A204.1 (cell line): ENCODE measurements around the gene KCNG2.

ENCODE experiments used
- FAIRE-seq: peaks from 2 replicates; lab custom pipeline; 2012; peaks lifted over from hg19 to GRCh38; lab: Jason Lieb, UNC

The KCNG2 gene

DNA sequence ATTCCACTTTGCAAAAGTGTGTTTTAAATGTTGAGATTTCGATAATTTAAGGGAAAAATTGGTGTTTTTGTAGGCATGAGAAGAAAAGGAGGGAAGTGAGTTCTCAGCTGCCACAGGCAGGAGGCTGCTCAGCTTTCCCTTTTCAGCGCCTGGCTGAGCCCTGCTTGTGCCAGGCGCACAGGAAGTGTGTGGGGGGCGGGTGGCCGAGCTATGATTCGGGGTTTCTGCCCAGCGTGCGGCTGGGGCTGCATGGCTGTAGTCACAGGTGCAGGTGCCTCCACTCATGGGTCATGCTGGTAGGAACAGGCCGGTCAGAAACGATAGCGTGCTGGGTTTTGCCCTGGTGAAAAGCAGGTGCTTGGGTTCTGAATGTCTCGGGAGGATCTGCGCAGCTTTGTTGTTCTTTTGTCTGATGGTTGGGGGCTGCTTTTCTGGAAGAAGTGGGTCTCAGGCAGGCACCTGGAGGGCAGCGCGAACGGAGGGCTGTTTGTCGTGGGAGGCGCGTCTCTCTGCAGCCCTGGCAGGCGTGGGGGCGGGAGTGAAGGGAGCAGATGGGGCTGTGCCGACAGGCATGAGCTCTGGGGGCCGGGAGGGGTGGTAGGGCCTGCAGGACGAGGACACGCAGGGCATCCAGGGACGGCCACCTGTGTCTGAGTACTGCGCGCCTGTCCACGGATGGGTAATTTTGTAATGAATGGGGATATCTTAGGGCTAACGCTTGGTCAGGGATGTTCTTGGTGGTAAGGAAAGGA is 2.1 kb downstream of the KCNG2 start:
- no peak for FAIRE-seq

DNA sequence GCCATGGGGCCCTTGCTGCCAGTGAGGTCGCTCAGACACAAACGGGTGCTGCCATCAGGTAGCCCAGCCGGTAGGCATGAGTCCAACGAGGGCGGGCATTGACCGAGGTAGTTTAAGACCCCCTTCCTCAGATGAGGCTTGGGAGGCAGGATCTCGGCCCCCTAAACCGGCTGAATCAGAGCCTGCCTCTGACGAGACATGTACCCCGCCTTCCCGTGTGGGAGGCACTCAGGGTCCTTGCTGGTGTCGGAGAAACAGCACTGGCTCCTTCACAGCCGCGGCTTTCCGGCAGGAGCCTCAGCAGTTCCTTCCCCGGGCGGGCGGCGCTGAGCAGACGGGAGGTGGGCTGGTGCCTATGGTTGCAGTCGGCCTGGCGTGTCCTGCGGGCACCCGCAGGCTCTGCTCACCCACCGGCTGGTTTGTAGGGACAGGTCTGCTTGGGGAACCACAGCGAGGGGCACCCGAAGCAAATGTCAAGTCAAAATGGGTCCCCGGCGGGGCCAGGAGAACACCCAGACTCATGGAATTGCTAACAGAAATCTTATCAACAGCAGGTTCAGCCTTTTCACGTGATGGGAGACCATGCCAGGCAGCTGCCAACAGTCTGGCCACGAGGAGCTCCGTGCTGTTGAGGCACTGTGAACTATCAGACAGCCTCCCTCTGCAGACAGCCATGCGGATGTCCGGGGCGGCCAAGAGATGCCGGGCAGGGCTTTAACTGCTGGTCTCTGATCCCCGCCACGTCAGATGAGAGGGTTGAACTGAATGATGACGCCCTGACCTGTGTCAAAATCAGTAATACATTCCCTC is 2.8 kb downstream of the KCNG2 start:
- no peak for FAIRE-seq

DNA sequence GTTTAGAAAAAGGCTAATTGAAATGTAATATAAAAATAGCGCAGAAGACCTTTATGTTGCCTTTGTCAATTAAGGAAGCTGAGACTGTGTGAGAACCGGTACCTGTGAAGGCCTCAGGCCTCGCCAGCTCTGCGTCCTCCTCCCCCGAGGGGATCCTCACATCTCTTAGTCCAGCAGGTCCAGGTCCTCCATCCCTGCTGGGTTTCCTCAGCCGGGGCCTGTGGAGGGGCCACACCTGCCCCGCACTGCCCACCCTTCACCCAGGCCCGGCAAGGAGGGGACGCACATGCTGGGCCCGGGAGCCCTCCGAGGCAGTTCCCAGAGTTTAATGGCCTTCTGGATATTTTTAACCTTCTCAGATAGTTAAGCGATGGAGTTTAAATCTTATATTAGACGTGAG is 3.5 kb downstream of the KCNG2 start:
- no peak for FAIRE-seq

DNA sequence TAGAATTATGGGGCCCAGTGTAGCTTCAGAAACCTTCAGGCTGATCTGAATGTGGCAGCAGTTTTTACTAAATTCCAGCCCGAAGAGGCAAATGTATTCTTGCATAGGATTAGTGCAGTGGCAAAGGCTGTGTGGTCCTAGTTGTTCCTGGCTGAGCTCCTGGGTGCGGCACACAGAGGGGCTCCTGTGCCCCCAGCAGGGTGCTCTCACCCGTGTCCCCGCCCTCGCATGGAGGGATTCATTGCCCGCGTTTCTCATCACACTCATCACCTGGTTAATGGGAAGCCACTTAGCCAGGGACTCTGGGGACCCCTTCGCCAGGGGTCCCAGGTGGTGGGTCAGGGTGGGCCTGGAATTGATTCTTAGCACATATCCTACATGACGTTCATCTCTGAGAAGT is 3.9 kb downstream of the KCNG2 start:
- FAIRE-seq = no peak

DNA sequence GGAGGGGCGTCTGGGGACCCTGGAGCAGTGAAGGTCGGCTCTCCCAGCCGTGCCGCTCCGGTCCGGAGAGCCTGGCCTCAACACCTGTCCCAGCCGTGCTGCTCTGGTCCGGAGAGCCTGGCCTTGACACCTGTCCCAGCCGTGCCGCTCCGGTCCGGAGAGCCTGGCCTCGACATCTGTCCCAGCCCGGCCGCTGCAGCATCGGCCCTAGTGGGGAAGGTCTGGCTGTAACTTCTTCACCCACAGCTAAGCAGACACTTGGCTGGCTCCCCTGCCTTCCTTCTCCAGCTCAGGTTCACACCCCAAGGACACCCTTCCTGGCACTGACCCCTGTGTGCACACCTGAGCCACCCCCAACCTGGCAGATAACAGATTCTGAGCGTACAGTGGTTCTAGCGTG is 4.6 kb downstream of the KCNG2 start:
- FAIRE-seq = no peak

DNA sequence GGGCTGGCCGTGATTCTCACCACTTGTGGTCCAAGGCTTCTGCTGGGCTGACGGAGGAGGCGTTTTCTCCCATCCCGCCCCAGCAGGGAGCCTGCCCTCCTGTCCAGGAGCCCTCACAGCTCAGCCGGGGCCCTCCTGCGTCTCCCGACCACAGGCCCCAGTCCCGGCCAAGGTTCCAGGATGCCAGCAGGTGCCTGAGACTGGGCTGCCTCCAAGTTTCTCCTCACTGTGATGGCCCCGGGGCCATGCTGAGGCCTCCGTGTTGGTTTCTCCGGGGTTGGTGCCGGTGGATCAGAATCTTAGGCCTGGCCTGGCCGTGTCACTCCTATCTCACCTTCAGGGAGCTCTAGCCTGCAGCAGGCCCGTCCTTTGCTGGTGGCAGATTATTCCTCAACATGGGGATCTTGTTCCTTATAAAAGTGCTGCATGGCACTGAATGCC is 5.9 kb downstream of the KCNG2 start:
- no peak for FAIRE-seq

DNA sequence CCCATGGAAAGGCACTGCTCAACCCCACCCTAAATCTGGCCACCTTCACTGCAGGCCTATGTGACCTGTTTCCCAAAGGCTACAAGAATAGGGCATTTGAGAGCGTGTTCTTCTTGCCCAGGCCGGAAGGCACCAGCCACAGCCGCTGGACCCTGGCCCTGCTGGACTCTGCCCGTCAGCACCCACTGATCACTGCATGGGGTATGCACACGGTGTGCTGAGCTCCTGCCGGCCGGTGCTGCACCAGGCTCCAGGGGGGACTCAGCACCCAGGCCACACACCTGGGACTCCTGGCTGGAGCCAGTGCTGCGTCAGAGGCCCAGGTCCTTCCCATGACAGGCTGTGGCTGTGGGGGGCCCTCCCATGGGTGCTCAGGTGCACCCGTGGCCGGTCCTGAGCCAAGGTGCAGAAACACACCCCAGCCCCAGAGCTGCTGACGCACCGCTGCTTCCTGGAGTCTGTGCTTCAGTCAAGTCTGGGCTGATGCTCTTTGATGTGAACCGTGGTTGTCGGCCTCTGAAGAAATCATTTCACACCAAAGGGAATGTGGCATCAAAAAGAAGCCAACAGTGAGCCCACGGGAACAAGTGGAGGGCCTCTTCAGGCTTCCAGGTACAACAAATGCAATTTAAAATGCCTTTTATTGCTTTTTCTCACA is 6.5 kb downstream of the KCNG2 start:
- no peak for FAIRE-seq

DNA sequence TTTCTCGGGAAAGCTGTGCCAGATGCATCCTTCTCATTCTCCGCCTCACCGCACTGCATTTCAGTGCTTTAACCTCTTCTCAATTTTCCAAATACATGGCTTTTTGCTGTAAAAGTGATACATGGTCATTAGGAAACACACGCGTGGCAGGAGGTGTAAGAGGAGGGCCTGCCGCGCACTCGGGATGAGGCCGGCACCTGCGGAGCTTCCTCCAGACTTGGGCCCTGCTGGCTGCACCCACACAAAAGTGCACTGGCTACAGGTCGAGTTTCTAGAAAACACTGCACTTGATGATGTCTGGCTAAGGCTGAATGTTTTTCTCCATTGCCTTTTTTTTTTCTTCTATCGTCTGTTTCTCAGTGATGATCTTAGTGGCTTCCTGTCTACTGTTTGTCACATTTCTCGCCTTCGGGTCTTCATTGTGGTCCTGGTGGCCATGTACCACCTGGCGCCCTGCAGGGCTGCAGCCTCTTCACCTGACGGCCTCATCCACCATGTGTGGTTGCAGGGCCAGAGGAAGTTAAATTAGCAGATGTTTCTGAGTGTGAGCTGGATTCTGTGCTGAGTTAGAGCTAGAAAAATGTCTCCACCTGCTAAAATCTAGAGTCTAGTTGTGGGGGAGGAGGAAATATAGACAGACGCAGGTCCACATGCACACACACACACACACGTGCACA is 7.6 kb downstream of the KCNG2 start:
- no peak for FAIRE-seq

DNA sequence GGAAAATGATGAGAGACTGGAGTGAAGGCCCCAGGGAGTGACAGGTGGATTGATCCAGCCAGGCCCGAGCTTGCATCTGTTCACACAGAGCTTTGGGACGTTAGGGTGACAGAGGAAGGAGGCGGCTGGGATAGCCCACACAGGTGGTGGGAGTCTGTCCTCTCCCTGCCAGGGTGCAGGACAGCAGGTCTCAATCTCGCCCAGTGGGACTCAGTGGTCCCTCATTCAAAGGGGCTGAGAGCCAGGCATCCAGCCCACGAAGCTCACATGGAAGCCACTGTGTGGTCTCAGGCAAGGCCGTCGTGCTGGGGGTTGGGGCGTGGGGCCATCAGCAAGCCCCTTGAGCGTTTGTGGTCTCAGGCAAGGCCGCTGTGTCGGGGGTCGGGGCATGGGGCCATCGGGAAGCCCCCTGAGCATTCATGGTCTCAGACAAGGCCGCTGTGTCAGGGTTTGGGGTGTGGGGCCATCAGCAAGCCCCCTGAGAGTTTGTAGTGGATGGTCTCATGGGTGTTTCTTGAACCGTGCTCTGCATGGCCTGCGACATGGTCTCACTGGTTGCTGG is 8.3 kb downstream of the KCNG2 start:
- FAIRE-seq = no peak

DNA sequence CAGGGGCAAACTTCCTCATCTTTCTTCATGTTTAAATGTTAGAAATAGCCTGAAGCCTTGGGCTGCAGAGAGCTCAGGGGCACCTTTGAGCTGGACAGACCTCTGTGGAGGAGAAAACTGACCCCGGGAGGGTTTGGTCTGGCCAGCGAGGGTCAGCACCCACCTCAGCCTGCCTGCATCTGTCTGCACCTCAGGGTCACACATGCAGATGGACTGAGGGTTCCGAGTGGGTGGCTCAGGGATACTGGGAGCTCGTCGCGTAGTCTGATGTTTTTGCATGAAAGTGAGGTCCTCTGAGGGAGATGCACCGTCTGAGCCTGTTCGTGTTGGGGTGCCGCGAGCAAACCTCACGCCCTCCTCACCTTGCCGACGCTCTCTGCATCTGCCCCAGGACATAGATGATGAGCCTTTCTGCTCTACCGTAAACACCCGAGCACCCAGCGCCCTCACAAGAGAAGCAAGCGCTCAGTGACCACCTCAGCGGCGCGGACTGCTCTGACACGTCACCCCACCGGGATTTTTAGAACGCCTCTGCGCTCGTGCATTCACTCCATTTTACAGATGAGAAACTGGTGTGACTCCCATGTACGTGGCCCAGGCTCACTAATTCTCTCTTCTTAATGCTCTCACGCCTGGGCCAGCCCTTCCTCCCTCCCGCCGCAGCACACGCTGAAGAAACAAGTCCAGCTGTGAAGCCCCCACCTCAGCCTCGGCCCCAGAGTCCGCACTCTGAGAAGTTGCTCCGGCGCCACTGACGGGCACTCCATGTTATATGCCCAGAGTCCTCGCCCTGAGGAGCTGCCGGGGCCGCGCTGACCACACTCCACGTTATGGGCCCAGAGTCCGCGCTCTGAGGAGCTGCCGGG is 9.5 kb downstream of the KCNG2 start:
- no peak for FAIRE-seq

DNA sequence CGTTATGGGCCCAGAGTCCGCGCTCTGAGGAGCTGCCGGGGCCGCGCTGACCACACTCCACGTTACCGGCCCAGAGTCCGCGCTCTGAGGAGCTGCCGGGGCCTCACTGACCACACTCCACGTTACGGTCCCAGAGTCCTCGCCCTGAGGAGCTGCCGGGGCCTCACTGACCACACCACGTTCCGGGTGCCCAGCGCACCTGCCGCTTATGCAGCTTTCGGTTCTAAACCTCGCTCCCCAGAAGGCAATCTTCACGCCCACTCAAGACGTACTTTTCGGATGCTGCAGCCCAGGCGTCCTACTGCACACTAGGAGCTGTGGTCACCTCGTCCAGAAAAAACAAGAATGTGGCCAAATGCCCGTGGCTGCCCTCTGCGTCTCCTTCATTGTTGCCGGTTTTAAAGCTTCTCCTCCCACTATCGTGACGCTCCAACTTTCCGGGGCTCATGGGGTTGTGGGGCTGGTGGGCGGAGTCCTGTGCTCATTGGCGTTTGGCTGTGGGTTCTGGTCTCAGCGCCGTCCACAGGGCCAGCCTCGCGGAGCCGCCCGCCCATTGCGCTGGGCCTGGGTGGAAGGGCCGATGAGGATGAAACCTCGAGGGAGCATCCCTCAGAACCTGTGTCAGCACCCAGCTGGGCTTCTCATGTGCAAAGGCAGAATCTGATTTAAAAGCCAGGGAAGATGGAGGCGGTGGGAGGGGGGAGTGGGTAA is 11.9 kb downstream of the KCNG2 start:
- no peak for FAIRE-seq

DNA sequence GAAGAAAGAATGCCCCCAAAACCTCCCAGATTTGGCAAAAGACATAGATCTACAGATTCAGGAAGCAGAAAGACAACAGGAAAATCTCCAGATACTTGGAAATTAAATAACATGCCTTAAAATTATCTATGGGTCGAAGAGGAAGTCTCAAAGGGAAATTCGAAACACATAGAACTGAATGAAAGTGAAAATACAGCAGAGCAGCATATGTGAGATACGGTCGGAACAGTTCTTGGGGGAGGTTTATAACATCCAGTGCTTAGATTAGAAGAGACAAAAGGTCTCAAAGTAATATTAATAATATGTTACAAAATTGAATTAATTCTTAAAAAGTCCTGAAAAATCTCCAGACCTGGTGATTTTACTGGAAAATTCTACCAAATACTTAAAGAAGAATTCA is 14.3 kb downstream of the KCNG2 start:
- FAIRE-seq = no peak

DNA sequence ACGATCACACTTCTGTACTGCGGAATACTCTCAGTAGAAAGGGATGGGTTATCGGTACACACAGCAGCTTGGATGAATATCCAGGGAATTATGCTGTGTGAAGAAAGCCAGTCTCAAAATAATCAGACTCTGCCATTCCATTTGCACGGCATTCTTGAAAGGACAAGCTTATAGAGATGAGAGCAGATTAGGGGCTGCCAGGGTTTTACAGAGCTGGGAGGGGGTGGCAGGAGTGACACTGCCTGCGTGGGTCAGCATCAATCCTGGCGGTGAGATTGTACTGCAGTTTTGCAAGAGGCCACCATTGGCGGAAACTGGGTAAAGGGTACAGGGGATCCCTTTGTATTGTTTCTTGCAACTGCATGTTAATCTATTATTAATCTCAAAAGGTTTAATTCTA is 16.6 kb downstream of the KCNG2 start:
- no peak for FAIRE-seq

DNA sequence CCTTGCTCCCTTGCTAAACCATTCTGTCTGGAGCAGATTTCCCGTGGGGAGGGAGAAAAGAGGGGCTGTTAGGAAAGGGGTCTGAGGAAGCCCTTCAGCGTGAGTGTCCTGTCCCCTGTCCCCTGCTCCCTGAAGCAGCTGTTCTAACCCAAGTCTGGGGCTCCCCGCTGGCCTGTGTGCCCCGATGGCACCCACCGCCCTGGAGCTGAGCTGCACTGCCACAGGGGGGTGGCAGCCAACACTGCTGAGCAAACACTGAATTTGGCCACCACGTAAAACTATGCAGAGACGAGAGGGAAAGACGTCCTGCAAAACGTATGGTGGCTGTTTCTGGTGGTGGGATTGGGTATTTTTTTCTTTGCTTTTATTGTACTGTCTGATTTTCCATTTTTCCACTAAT is 17.9 kb downstream of the KCNG2 start:
- no peak for FAIRE-seq

DNA sequence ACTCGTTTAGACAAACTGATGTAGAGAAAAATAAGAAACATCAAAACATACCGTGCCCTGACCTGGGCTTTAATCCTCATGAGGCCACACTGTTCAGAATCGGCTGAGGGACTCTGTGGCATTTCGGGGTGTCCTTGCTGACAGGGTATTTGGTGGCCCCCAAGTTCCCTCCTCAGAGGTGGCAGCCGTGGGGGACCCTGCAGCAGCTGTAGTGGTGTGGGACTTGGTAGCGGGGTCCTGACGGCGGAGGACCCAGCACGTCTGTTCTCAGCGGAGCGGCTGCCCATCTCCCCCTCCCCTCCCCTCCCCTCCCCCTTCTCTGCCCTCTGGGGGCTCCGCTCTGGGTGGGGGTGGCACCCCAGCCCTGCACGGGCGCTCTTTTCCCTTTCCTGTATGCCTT is 18.4 kb downstream of the KCNG2 start:
- no peak for FAIRE-seq

DNA sequence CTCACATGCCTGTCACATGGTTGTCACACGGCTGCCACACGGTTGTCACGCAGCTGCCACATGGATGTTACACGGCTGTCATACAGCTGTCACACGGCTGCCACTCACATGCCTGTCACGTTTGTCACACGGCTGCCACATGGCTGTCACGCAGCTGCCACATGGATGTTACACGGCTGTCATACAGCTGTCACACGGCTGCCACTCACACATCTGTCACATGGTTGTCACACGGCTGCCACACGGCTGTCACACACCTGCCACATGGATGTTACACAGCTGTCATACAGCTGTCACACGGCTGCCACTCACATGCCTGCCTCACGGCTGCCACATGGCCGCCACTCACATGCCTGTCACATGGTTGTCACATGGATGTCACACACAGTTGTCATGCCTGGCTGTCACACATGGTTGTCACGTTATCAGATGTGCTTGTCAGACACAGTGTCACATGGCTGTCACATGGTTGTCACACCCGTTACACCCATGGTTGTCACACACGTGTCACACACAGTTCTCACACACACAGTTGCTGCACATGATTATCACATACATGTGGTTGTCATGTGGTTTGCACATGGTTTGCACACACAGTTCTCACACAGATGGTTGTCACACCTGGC is 19.4 kb downstream of the KCNG2 start:
- FAIRE-seq = no peak

DNA sequence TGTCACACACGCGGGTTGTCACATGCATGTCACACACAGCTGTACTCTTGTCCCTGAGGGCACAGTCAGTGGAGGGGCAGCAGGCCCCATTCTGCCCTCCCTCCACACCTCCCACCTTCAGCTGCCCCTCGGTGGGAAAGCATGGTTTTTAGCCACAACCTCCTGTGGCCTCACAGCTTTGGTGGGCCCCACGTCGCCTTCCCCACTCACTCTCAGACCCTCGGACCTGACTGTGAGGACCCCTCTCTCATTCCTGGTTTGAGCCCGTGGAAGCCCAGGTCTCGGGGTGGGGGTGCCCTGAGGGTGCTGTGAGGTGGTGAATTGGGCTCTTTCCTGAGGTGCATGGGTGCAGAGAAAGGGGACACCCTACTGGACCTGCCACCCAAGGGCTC is 19.9 kb downstream of the KCNG2 start:
- FAIRE-seq = no peak

DNA sequence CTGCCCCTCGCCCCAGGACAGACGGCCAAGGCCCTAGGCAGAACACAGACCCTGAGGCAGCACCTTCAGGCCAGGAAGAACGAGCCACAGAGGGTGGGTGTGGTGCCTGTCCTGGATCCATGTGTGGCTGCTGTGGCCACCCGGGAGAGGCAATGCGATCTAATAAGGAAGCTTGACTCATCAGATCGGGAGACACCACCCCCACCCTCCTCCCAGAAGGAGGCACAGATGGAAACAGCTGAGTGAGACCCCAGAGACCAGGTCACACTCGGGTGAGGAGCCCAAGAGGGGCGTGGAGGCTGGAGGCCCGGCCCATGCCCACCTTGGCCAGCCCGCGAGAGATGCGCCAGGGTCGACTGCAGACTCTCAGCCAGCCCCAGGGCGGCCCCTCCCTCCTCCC is 20.3 kb downstream of the KCNG2 start:
- FAIRE-seq = no peak

DNA sequence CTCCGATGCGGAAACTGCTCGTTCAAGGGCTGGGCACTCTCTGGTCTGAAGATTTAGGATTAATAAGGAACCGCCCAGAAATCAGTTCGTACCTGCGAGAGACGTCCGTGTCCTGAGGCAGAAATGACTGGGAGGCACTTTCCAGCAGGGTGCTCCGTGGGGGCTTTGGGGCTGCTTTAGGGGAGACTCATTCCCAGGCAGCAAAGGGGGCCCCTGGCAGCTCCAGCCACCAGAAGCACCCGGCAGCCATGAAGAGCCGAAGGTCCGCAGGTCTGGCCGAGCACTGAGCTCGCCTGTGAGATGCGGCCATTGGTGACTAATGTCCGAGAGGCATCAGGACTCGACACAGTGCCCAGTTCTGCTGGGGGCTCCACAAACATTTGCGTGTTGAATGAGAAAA is 20.9 kb downstream of the KCNG2 start:
- FAIRE-seq = no peak
